Liver (tissue), 9 donors: Measurements from ENCODE around the gene SAMD4A. TPM values are rescaled to one million over a fixed set of nuclear protein-coding genes. Genes with fewer than 3 reads are reported as not detected.

ENCODE experiments used
- DNase-seq: peaks from one replicate; pipeline ENCODE4 v3.0.0-alpha.2; 2017; ENCODE audit warnings: low spot score
- H3K27ac ChIP-seq, 2 donors: one replicate each; pipeline ENCODE4 v1.7.0; 2013; ENCODE audit warnings: inconsistent platforms in 2 of 2, low read length in 2 of 2, control low read depth in 1 of 2, low read depth in 1 of 2, mild to moderate bottlenecking in 1 of 2
- H3K27me3 ChIP-seq, 4 donors: one replicate each; pipeline versions ENCODE4 v1.6.1 to v1.7.0; 2013; ENCODE audit warnings: low read length in 3 of 4, inconsistent platforms in 1 of 4, mild to moderate bottlenecking in 1 of 4, moderate library complexity in 1 of 4; ENCODE audit not compliant: control insufficient read depth in 4 of 4, insufficient read depth in 4 of 4
- H3K36me3 ChIP-seq, 4 donors: one replicate each; pipeline versions ENCODE4 v1.6.1 to v1.7.0; 2013; ENCODE audit warnings: low read length in 3 of 4, mild to moderate bottlenecking in 3 of 4, low read depth in 1 of 4, moderate library complexity in 1 of 4; ENCODE audit not compliant: control insufficient read depth in 4 of 4, insufficient read depth in 3 of 4
- H3K4me1 ChIP-seq, 4 donors: one replicate each; pipeline versions ENCODE4 v1.6.1 to v1.7.0; 2013; ENCODE audit warnings: low read length in 3 of 4, mild to moderate bottlenecking in 3 of 4, moderate library complexity in 1 of 4; ENCODE audit not compliant: control insufficient read depth in 4 of 4, insufficient read depth in 4 of 4
- H3K4me3 ChIP-seq, 3 donors: one replicate each; pipeline versions ENCODE4 v1.6.1 to v1.7.0; 2013; ENCODE audit warnings: low read length in 3 of 3, control low read depth in 1 of 3, low read depth in 1 of 3, mild to moderate bottlenecking in 1 of 3
- H3K9ac ChIP-seq, 2 donors: one replicate each; pipeline ENCODE4 v1.7.0; 2013; ENCODE audit warnings: low read length in 2 of 2, mild to moderate bottlenecking in 2 of 2, moderate library complexity in 2 of 2, control low read depth in 1 of 2, low read depth in 1 of 2
- H3K9me3 ChIP-seq, 4 donors: one replicate each; pipeline versions ENCODE4 v1.6.1 to v1.7.0; 2013; ENCODE audit warnings: low read length in 3 of 4; ENCODE audit not compliant: control insufficient read depth in 4 of 4
- EGR1 ChIP-seq, 2 donors: IDR thresholded peaks; 2 replicates each; pipeline ENCODE4 v1.6.1; 2016 to 2018; ENCODE audit warnings: antibody characterized with exemption in 2 of 2, low read depth in 2 of 2
- FOXA1 ChIP-seq: IDR thresholded peaks from 2 replicates; pipeline ENCODE4 v1.6.1; 2016; ENCODE audit warnings: antibody characterized with exemption
- FOXA2 ChIP-seq: IDR thresholded peaks from 2 replicates; pipeline ENCODE4 v1.6.1; 2016; ENCODE audit warnings: antibody characterized with exemption
- GABPA ChIP-seq, 2 donors: IDR thresholded peaks in 1 of 2; conservative IDR thresholded peaks in 1 of 2; 2 replicates each; pipeline ENCODE4 v1.6.1; 2016; ENCODE audit warnings: antibody characterized with exemption in 2 of 2, mild to moderate bottlenecking in 1 of 2, moderate library complexity in 1 of 2
- HNF4A ChIP-seq, 2 donors: conservative IDR thresholded peaks; 2 replicates each; pipeline ENCODE4 v1.6.1; 2016; ENCODE audit warnings: antibody characterized with exemption in 2 of 2, mild to moderate bottlenecking in 2 of 2
- HNF4G ChIP-seq: IDR thresholded peaks from 2 replicates; pipeline ENCODE4 v1.6.1; 2016; ENCODE audit warnings: antibody characterized with exemption
- JUND ChIP-seq, 2 donors: IDR thresholded peaks; 2 replicates each; pipeline ENCODE4 v1.6.1; 2016; ENCODE audit warnings: antibody characterized with exemption in 2 of 2
- NR2F2 ChIP-seq: IDR thresholded peaks from 2 replicates; pipeline ENCODE4 v1.6.1; 2016; ENCODE audit warnings: antibody characterized with exemption
- RAD21 ChIP-seq, 2 donors: IDR thresholded peaks; 2 replicates each; pipeline ENCODE4 v1.6.1; 2016; ENCODE audit warnings: antibody characterized with exemption in 2 of 2, mild to moderate bottlenecking in 2 of 2
- RXRA ChIP-seq, 2 donors: IDR thresholded peaks; 2 replicates each; pipeline ENCODE4 v1.6.1; 2017 to 2018; ENCODE audit warnings: antibody characterized with exemption in 2 of 2, mild to moderate bottlenecking in 1 of 2
- SP1 ChIP-seq: IDR thresholded peaks from 2 replicates; pipeline ENCODE4 v1.6.1; 2018; ENCODE audit warnings: antibody characterized with exemption, mild to moderate bottlenecking
- TAF1 ChIP-seq: conservative IDR thresholded peaks from 2 replicates; pipeline ENCODE4 v1.6.1; 2016; ENCODE audit warnings: antibody characterized with exemption, mild to moderate bottlenecking
- YY1 ChIP-seq: IDR thresholded peaks from 2 replicates; pipeline ENCODE4 v1.6.1; 2016; ENCODE audit warnings: antibody characterized with exemption, mild to moderate bottlenecking
- WGBS: extraction: QIAGEN DNeasy Blood & Tissue Kit; methylation state at CpG from one replicate; pipeline ENCODE4 v1.1.7; 2013; 5-methylcytosine and 5-hydroxymethylcytosine counted together
- polyA plus RNA-seq, 2 donors: library from polyadenylated mRNA; stranded (reverse) in 1 of 2; unstranded in 1 of 2; fragments of 200-250 nt in 1 of 2; fragments of >200 nt in 1 of 2; fragmentation: Nextera tagmentation in 1 of 2; extraction: Ambion mirVana in 1 of 2; gene quantifications; one replicate each; pipeline versions ENCODE4 v1.2.1 to v1.2.3, GENCODE V29; 2013 to 2015
- total RNA-seq, 2 donors: library from RNA; depleted of rRNA; stranded (reverse); fragments of >200 nt; gene quantifications; one replicate each; pipeline ENCODE4 v1.2.3, GENCODE V29; 2014
- TF ChIP-seq, protein P1 (sequence below): IDR thresholded peaks from 2 replicates; pipeline ENCODE4 v1.6.1; 2016; ENCODE audit warnings: antibody characterized with exemption
- TF ChIP-seq, protein P2 (sequence below): IDR thresholded peaks from 2 replicates; pipeline ENCODE4 v1.6.1; 2016; ENCODE audit warnings: antibody characterized with exemption
- TF ChIP-seq, protein P3 (sequence below): IDR thresholded peaks from 2 replicates; pipeline ENCODE4 v1.6.1; 2016; ENCODE audit warnings: antibody characterized with exemption
- TF ChIP-seq, protein P4 (sequence below): fragments of 150-350 bp; IDR thresholded peaks from 2 replicates; pipeline ENCODE4 v1.5.1; 2017; ENCODE audit warnings: improper control_type of control experiment, low read depth, low read length; ENCODE audit not compliant: missing input control
- TF ChIP-seq, protein P5 (sequence below): IDR thresholded peaks from 2 replicates; pipeline ENCODE4 v1.6.1; 2016; ENCODE audit warnings: antibody characterized with exemption, mild to moderate bottlenecking
- donor health status: healthy.
- donor health status: healthy.
- donor health status: healthy.
- donor health status: healthy.
- donor health status: healthy.

SAMD4A gene
- total and polyA plus RNA-seq, 4 donors = 4.3 to 17.8 (median 8.1) TPM

DNA sequence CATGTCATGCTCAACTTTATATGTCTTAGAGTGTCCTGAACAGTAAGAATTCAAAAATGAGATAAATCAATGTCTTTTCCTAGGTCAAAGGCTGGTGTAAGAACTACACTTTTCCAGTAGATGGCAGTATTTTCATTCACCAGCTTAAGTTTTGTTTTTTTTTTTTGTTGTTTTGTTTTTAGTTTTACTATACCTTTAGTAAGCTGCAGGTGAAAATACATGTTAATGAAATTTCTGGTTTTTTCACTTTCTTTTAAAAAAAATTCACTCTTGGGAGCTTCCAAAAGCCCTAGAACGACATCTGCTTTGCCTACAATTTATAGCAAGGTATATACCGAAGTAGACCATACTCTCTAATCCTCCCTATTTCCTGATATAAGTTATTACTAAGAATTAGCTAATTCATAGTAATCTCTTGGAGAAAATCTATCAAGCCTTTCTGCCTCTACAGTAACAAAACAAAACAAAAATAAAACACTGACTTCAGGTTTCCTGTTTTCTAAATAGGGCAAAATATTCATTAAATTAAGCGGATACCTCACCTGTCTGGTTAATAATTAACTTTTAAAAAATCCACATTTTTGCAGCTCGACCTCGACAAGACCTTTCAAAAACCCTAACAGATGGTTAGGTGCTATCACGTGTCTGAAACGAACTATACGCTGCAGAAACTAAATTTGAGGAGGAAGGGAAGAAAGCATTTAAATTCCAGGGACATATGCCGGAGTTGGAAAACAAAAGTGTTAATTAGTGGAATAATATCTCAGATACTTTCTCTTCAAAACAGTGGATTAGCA, 2.7 kb upstream of the SAMD4A start (continued):
- TF ChIP-seq RXRA (IDR thresholded peaks at IDR 0.05) = peak in 1 of 2 donors; percentile 2
- TF ChIP-seq HNF4G = no peak
- no peak for TF ChIP-seq TAF1

DNA sequence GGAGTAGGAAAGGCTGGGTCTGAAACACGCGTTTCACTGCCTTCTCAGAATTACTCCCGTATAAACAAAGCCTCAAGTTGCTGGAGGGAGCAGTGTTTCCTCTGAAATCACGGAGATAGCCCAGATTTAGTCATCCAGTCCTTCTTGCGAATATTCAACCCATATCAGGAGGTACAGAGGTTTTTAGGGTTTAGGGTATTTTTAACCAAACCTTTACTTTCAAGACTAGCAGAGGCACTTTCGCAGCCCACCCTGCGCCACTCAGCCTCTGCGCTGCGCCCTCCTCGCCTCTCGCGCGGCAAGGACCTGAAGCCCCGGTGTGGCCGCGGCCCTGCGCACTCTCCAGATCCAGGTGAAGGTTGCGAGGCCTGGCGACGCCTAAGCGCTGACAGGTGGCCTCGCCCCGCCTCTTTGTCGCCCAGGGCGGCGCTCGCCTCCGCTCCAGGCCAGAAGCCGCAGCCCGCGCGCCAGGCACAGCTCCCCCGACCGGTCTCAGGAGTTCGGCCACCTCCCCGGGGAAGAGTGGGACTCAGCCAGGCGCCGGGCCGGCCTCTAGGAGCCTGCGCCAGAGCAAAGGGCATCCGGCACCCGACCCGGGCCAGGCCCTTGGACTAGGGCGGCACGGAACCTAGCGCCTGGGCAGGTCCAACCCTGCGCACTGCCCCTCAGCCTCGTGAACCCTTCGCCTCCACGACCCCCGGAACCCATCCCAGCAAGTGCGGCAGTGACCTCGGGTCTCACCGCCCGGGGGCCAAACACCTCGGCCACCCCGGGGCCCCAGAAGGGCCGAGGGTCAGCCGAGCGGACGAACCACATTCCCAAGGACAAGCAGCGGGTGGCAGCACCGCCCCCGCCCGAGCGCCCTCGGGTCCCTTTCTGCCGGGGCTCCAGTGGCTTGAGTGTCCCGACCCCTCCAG, 1.8 kb upstream of the SAMD4A start:
- under 1% methylated on average over 69 of the region's 69 CpGs for WGBS
- Histone ChIP-seq H3K27ac (peak overlapping the region; percentile 98), H3K36me3 (no peaks in the 10 kb centered on the region), H3K27me3 (no peaks in the 10 kb centered on the region), H3K4me3 (peak overlapping the region; percentile 54 to 79 (median 64)), H3K9ac (peak overlapping the region; percentile 86 to 96), H3K9me3 (no peaks in the 10 kb centered on the region), H3K4me1 (peaks cover 0 to 29% (median 16%) of the 10 kb centered on the region in 4 donors)
- DNase-seq = peak; percentile 64
- TF ChIP-seq, protein P1, sequence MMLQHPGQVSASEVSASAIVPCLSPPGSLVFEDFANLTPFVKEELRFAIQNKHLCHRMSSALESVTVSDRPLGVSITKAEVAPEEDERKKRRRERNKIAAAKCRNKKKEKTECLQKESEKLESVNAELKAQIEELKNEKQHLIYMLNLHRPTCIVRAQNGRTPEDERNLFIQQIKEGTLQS = no peak
- peak in 1 of 2 donors; percentile 2 for TF ChIP-seq RXRA (IDR thresholded peaks at IDR 0.05)
- TF ChIP-seq SP1 = peak; percentile 61
- TF ChIP-seq, protein P2, sequence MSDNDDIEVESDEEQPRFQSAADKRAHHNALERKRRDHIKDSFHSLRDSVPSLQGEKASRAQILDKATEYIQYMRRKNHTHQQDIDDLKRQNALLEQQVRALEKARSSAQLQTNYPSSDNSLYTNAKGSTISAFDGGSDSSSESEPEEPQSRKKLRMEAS = no peak
- peak; percentile 39 for TF ChIP-seq HNF4G
- no peak for TF ChIP-seq FOXA1
- TF ChIP-seq GABPA (IDR thresholded peaks at IDR 0.05 in 1 of 2, conservative IDR thresholded peaks at IDR 0.05 in 1 of 2) = no peak
- TF ChIP-seq, protein P3, sequence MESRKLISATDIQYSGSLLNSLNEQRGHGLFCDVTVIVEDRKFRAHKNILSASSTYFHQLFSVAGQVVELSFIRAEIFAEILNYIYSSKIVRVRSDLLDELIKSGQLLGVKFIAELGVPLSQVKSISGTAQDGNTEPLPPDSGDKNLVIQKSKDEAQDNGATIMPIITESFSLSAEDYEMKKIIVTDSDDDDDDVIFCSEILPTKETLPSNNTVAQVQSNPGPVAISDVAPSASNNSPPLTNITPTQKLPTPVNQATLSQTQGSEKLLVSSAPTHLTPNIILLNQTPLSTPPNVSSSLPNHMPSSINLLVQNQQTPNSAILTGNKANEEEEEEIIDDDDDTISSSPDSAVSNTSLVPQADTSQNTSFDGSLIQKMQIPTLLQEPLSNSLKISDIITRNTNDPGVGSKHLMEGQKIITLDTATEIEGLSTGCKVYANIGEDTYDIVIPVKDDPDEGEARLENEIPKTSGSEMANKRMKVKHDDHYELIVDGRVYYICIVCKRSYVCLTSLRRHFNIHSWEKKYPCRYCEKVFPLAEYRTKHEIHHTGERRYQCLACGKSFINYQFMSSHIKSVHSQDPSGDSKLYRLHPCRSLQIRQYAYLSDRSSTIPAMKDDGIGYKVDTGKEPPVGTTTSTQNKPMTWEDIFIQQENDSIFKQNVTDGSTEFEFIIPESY = no peak
- TF ChIP-seq TAF1 = peak; percentile 8
- TF ChIP-seq RAD21 (IDR thresholded peaks at IDR 0.05) = no peak
- TF ChIP-seq, protein P4, sequence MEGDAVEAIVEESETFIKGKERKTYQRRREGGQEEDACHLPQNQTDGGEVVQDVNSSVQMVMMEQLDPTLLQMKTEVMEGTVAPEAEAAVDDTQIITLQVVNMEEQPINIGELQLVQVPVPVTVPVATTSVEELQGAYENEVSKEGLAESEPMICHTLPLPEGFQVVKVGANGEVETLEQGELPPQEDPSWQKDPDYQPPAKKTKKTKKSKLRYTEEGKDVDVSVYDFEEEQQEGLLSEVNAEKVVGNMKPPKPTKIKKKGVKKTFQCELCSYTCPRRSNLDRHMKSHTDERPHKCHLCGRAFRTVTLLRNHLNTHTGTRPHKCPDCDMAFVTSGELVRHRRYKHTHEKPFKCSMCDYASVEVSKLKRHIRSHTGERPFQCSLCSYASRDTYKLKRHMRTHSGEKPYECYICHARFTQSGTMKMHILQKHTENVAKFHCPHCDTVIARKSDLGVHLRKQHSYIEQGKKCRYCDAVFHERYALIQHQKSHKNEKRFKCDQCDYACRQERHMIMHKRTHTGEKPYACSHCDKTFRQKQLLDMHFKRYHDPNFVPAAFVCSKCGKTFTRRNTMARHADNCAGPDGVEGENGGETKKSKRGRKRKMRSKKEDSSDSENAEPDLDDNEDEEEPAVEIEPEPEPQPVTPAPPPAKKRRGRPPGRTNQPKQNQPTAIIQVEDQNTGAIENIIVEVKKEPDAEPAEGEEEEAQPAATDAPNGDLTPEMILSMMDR = peak; percentile 20
- TF ChIP-seq, protein P5, sequence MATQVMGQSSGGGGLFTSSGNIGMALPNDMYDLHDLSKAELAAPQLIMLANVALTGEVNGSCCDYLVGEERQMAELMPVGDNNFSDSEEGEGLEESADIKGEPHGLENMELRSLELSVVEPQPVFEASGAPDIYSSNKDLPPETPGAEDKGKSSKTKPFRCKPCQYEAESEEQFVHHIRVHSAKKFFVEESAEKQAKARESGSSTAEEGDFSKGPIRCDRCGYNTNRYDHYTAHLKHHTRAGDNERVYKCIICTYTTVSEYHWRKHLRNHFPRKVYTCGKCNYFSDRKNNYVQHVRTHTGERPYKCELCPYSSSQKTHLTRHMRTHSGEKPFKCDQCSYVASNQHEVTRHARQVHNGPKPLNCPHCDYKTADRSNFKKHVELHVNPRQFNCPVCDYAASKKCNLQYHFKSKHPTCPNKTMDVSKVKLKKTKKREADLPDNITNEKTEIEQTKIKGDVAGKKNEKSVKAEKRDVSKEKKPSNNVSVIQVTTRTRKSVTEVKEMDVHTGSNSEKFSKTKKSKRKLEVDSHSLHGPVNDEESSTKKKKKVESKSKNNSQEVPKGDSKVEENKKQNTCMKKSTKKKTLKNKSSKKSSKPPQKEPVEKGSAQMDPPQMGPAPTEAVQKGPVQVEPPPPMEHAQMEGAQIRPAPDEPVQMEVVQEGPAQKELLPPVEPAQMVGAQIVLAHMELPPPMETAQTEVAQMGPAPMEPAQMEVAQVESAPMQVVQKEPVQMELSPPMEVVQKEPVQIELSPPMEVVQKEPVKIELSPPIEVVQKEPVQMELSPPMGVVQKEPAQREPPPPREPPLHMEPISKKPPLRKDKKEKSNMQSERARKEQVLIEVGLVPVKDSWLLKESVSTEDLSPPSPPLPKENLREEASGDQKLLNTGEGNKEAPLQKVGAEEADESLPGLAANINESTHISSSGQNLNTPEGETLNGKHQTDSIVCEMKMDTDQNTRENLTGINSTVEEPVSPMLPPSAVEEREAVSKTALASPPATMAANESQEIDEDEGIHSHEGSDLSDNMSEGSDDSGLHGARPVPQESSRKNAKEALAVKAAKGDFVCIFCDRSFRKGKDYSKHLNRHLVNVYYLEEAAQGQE = peak; percentile 9
- peak; percentile 56 to 71 for TF ChIP-seq HNF4A (conservative IDR thresholded peaks at IDR 0.05)
- peak in 1 of 2 donors; percentile 30 for TF ChIP-seq EGR1 (IDR thresholded peaks at IDR 0.05; ENCODE audit: low read depth in 2 of 2)
- peak; percentile 56 for TF ChIP-seq YY1
- TF ChIP-seq NR2F2 = no peak
- TF ChIP-seq FOXA2 = no peak
- no peak for TF ChIP-seq JUND (IDR thresholded peaks at IDR 0.05)
